ENCODE results near the gene TAPT1.

The TAPT1 gene

GRCh38 chr4:16133406-16133805, 92.9 kb downstream of the TAPT1 start:
- no peak for DNase-seq (ENCODE audit: low spot score)

DNA sequence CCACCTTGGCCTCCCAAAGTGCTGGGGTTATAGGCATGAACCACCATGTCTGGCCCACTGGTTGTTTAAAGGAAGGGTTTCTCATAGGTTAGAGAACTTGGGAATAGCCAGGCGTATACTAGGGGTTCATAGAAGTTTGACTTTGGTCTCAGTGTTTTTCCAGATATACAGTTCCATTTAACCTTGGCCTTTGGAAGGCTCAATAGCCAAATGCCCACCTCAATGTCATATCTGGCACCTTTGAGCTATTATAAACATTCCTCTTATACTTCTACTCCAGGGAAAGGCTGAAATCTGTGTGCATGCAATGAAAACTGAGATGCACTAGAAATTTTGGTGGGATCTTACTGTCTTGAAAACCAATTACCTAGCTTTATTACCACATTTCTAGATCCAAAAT, 95.0 kb downstream of the TAPT1 start:
- DNase-seq (ENCODE audit: low spot score): no peak

DNA sequence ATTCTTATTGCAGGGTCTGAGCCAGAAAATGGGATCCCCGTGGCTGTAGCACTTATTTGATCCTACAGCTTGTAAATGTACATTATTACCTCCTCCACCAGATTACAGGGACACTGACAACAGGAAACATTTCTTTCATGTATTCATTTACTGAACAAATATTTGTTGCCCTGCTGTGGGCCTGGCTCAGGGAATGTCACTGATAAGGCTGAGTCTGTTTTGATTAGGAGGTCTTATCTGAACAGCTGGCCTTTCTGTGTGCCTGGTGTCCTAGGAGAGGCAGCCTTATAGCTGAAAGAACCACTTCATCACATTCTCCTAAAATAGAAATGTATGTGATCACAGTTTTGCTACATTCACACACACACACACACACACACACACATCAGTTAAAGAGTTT, 96.9 kb downstream of the TAPT1 start:
- no peak for DNase-seq (ENCODE audit: low spot score)

DNA sequence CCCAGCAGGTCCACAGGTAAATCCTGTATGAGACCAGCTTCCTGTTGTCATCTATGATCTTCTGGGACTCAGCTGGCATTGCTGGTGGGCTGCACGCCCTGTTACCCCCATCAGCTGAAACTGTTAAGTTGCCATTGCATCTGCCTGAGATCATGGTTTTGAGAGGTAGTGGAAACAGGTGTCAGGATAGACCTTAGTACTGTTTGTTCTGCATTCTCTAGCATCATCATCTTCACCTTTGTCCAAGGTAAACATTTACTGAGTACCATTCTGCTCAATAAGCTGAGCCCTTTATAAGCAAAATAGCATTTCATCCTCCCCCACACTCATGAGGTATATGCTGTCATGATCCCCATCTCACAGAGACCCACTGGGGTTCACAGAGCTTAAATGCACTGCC, 99.6 kb downstream of the TAPT1 start:
- DNase-seq (ENCODE audit: low spot score): no peak

- DNase-seq (ENCODE audit: low spot score): no peak
These were observed 100.5 kb downstream of the TAPT1 start for GRCh38 chr4:16125571-16126445.

GRCh38 chr4:16124232-16124631, 102.0 kb downstream of the TAPT1 start:
- DNase-seq (ENCODE audit: low spot score): no peak

DNA sequence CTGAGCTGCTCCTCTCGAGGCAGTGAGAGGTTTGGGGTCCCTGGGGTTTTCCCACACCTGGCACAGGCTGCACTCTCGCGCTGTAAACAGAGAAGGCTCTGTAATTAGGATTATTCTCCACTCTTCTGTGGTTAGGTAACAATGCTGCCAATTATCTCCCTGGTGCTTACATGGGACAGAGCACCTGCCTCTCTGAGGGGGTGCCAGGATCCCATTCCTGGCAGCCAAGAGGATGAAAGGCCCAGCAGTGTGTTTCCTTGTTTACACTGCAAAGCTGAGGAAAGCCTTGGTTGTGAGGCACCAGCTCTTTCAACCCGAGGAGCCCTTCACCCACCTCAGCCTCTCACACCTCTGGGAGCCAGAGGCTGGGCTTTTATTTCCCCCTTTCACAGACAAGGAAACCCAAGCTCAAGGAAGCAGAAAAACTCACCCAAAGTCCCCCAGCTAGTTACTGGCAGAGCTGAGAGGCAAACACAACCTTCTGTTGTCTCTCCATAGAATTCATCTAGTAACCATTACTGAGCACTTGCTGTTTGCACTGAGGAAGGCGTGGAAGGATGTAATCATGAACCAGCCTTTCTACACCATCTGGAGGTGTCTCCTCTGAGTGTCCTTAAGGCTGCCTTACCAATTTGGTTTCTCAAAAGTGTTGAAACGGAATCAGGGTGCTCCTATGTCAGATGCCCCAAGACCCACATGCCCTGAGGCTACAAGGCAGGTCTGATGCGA, 102.8 kb downstream of the TAPT1 start:
- DNase-seq (ENCODE audit: low spot score): no peak

- no peak for DNase-seq (ENCODE audit: low spot score)
These were observed 103.5 kb downstream of the TAPT1 start for GRCh38 chr4:16122784-16123183.

DNA sequence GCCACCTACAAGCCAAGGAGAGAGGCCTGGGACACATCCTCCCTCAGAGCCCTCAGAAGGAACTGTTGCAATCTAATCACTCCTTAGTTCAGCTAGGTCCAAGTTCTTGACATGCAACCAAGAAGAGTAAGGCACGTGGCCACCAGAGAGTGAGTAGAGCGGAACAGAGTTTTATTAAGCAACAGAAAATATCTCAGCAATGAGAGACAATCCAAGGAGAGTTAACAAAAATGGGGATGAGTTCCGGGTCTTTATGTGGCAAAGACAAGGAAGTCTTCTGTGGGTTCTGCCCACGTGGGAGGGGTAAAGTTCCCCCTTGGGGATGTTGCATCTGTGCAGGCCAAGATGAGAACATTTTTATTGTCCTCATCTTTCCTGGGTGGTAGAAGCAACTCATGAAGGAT, 104.0 kb downstream of the TAPT1 start:
- DNase-seq (ENCODE audit: low spot score): no peak

GRCh38 chr4:16120720-16121119, 105.6 kb downstream of the TAPT1 start:
- DNase-seq (ENCODE audit: low spot score): peak; percentile 39

GRCh38 chr4:16119981-16120380, 106.3 kb downstream of the TAPT1 start:
- DNase-seq (ENCODE audit: low spot score): no peak

DNA sequence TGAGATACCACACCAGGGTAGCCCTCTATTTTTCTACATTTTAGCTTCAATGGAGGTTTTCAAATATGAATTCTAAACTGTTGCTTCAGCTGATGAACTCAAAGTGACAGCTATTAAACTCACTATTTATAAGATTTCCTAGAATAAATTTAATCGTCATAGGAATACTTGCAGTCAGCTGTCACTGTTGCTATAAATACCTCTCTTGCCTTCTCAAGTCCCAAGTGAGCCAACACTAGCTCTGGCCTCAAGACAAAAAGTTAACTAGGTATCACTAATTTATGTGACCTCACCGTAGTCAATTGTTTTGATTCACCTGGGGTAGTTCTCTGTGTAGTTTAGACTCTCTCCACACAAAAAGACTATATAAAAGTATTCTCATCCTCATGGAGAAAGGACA, 108.2 kb downstream of the TAPT1 start:
- no peak for DNase-seq (ENCODE audit: low spot score)

- no peak for DNase-seq (ENCODE audit: low spot score)
These were observed 109.1 kb downstream of the TAPT1 start for GRCh38 chr4:16117164-16117563.

GRCh38 chr4:16116493-16116990, 109.7 kb downstream of the TAPT1 start:
- DNase-seq (ENCODE audit: low spot score): no peak

GRCh38 chr4:16116019-16116418, 110.3 kb downstream of the TAPT1 start:
- DNase-seq (ENCODE audit: low spot score): no peak

DNA sequence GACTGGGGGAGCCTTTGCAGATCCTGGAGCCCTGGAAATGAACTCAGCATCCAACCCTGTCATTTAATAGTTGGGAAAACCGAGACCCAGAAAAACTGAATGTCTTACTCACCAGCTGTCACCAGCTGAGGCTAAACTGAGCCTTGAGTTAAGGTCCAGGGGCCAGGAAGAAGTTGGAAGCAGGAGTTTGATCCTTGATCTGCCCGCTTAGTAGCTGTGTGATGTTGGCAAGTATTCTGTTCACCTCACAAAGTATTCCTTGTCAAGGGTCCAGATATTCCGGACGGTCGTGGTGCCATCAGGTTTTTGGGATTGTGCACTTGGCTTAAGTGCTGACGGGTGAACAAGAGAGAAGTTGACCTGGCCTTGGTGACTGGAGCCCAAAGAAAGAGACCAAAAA, 111.7 kb downstream of the TAPT1 start:
- no peak for DNase-seq (ENCODE audit: low spot score)

GRCh38 chr4:16113741-16114140, 112.5 kb downstream of the TAPT1 start:
- no peak for DNase-seq (ENCODE audit: low spot score)

GRCh38 chr4:16111533-16111932, 114.7 kb downstream of the TAPT1 start:
- no peak for DNase-seq (ENCODE audit: low spot score)

DNA sequence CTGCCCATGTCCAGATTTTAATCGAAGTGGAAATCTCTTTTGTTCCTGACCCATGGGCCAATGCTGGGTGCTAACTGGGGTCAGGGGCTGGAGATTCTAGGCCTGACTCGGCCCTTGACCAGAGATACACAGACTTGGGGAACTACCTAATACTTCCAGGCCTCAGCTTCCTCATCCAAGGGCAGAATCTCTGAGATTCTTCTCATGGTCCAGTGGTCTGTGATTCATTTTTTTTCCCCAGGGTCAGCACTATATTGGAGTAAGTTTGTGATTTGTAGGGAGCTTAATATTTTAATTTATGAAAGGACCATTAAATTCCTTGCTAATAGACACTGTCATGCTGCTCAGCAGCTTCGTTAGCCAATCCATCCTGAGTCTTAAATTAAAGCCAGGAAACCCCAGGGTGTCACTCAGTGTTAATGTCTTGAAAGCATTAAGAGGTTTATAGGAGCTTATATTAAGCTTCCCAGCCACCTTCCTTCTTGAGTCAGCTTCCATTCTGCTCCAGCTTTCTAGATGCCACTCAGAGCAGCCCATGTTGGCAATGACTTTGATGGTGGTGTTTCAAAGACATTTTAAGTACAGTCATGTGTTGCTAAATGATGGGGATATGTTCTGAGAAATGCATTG, 115.5 kb downstream of the TAPT1 start:
- no peak for DNase-seq (ENCODE audit: low spot score)
